K562 (cell line): ENCODE measurements around the gene SLC40A1. TPM values are rescaled to one million over a fixed set of nuclear protein-coding genes. Genes with fewer than 3 reads are reported as not detected.

ENCODE experiments used
- ATAC-seq: fragments of 200-7000 bp; cut with Tn5 transposase; 3 replicates; pipeline ENCODE4 v1.9.1; 2020; ENCODE audit warnings: moderate library complexity
- BruUV-seq: library from RNA; stranded (reverse); fragments of 400-500 nt; replicated peaks from 2 replicates; lab custom pipeline; 2021; lab: Mats Ljungman, UMichigan
- CTCF ChIA-PET: fragments of 300-600 bp; formaldehyde crosslinking; extraction: SDS; loops from one replicate; lab custom pipeline; 2021; ENCODE audit warnings: low intra/inter-chr PET ratio; lab: Yijun Ruan, JAX
- POLR2A ChIA-PET: fragments of 300-600, 350-650 bp; sonication (Branson Sonifier 250); formaldehyde crosslinking; extraction: SDS; loops from one replicate; lab custom pipeline; 2021; ENCODE audit warnings: antibody characterized with exemption, inconsistent platforms; lab: Yijun Ruan, JAX
- DNase-seq, 4 experiments: peaks; one replicate each; pipeline versions ENCODE4 v3.0.0 to v3.0.0-alpha.2; 2011 to 2018; ENCODE audit warnings: low spot score in 3 of 4, mixed read lengths in 3 of 4; ENCODE audit errors: extremely low read depth in 1 of 4
- FAIRE-seq: peaks from 2 replicates; lab custom pipeline; 2011; peaks lifted over from hg19 to GRCh38; lab: Jason Lieb, UNC
- H2AFZ ChIP-seq: 2 replicates; pipeline ENCODE4 v1.6.0; 2011; ENCODE audit warnings: low read depth, low read length, control low read depth, inconsistent platforms
- H3K27ac ChIP-seq: fragments of 200-600 bp; 3 replicates; pipeline ENCODE4 v1.8.0; 2011; ENCODE audit warnings: low read depth, mild to moderate bottlenecking, control low read depth, inconsistent platforms, low read length, moderate library complexity, mixed read lengths; ENCODE audit errors: extremely low read depth
- H3K27me3 ChIP-seq, 2 experiments: fragments of 300-600 bp in 1 of 2; 2 replicates in 1 of 2; 3 replicates in 1 of 2; pipeline versions ENCODE4 v1.6.0 to v1.8.0; 2011; ENCODE audit warnings: inconsistent platforms in 2 of 2, low read length in 2 of 2, mild to moderate bottlenecking in 1 of 2, mixed read lengths in 1 of 2, moderate library complexity in 1 of 2; ENCODE audit not compliant: control insufficient read depth in 2 of 2, insufficient read depth in 2 of 2
- H3K36me3 ChIP-seq: fragments of 300-600 bp; 3 replicates; pipeline ENCODE4 v1.8.0; 2011; ENCODE audit warnings: mild to moderate bottlenecking, low read length, inconsistent platforms; ENCODE audit not compliant: control insufficient read depth, insufficient read depth
- H3K4me1 ChIP-seq, 2 experiments: fragments of 200-600 bp in 1 of 2; replicated peaks in 1 of 2; 2 replicates in 1 of 2; 3 replicates in 1 of 2; pipeline versions ENCODE4 v1.5.1 to v1.8.0; 2011; ENCODE audit warnings: inconsistent platforms in 2 of 2, low read length in 2 of 2, mild to moderate bottlenecking in 1 of 2, mixed read lengths in 1 of 2, moderate library complexity in 1 of 2; ENCODE audit not compliant: control insufficient read depth in 2 of 2, insufficient read depth in 2 of 2
- H3K4me2 ChIP-seq: 2 replicates; pipeline ENCODE4 v1.6.1; 2011; ENCODE audit warnings: low read length, control low read depth, inconsistent platforms, mixed read lengths; ENCODE audit not compliant: insufficient read depth
- H3K4me3 ChIP-seq: fragments of 200-600 bp; sonication (generic), shearing (Covaris generic); 2 replicates; pipeline ENCODE4 v1.5.1; 2016; ENCODE audit warnings: control low read depth, inconsistent platforms
- H3K79me2 ChIP-seq: fragments of 200-600 bp; 3 replicates; pipeline ENCODE4 v1.8.0; 2011; ENCODE audit warnings: low read length, inconsistent platforms; ENCODE audit not compliant: control insufficient read depth, insufficient read depth
- H3K9ac ChIP-seq, 2 experiments: 2 replicates each; pipeline versions ENCODE4 v1.6.0 to v1.6.1; 2011; ENCODE audit warnings: low read depth in 2 of 2, low read length in 2 of 2, control low read depth in 1 of 2, inconsistent platforms in 1 of 2, mild to moderate bottlenecking in 1 of 2, mixed read lengths in 1 of 2; ENCODE audit not compliant: insufficient read depth in 1 of 2
- H3K9me1 ChIP-seq: one replicate; pipeline ENCODE4 v1.6.0; 2011; ENCODE audit warnings: inconsistent platforms, mild to moderate bottlenecking, low read length, moderate library complexity; ENCODE audit not compliant: control insufficient read depth, insufficient read depth
- H3K9me3 ChIP-seq: replicated peaks from 2 replicates; pipeline ENCODE4 v1.5.1; 2011; ENCODE audit warnings: low read depth, low read length, inconsistent platforms; ENCODE audit not compliant: control insufficient read depth, insufficient read depth
- H4K20me1 ChIP-seq: replicated peaks from 2 replicates; pipeline ENCODE4 v1.6.1; 2011; ENCODE audit warnings: low read length, inconsistent platforms, mixed read lengths; ENCODE audit not compliant: control insufficient read depth, insufficient read depth
- ARID1B ChIP-seq: fragments of 450-650 bp; IDR thresholded peaks from 2 replicates; pipeline ENCODE4 v1.6.1; 2016; ENCODE audit warnings: antibody characterized with exemption, mild to moderate bottlenecking, inconsistent platforms
- DIDO1 ChIP-seq: fragments of 450-650 bp; IDR thresholded peaks from 2 replicates; pipeline ENCODE4 v1.6.1; 2016; ENCODE audit warnings: low read depth, missing biosample characterization, missing genetic modification characterization
- HMBOX1 ChIP-seq: sonication (generic); IDR thresholded peaks from 2 replicates; pipeline ENCODE4 v1.6.1; 2016
- ILK ChIP-seq: fragments of 450-650 bp; IDR thresholded peaks from 2 replicates; pipeline ENCODE4 v1.6.1; 2016; ENCODE audit warnings: missing genetic modification characterization, low read depth, mild to moderate bottlenecking, missing compliant biosample characterization, moderate library complexity, borderline replicate concordance
- JUND ChIP-seq, 2 experiments: IDR thresholded peaks; 2 replicates in 1 of 2; 3 replicates in 1 of 2; pipeline ENCODE4 v1.6.1; 2011; ENCODE audit warnings: borderline replicate concordance in 2 of 2, low read depth in 2 of 2, low read length in 2 of 2, improper control_type of control experiment in 1 of 2, missing biosample characterization in 1 of 2, missing genetic modification characterization in 1 of 2, missing genetic modification reagents in 1 of 2
- MAFF ChIP-seq: IDR thresholded peaks from 2 replicates; pipeline ENCODE4 v1.6.1; 2012; ENCODE audit warnings: low read length, improper control_type of control experiment
- NFE2L1 ChIP-seq: fragments of 450-650 bp; IDR thresholded peaks from 2 replicates; pipeline ENCODE4 v1.6.1; 2016; ENCODE audit warnings: missing genetic modification characterization, low read depth, mild to moderate bottlenecking, missing compliant biosample characterization, moderate library complexity, borderline replicate concordance
- RUNX1 ChIP-seq: sonication (generic); IDR thresholded peaks from 2 replicates; pipeline ENCODE4 v1.6.1; 2016; ENCODE audit warnings: antibody characterized with exemption, low read depth
- ZNF197 ChIP-seq: fragments of 200-800 bp; sonication (Bioruptor generic); IDR thresholded peaks from 2 replicates; pipeline ENCODE4 v1.6.1; 2016; ENCODE audit warnings: low read depth, missing genetic modification characterization, missing compliant biosample characterization
- ZNF609 ChIP-seq: sonication (generic); formaldehyde crosslinking; IDR thresholded peaks from 2 replicates; pipeline ENCODE4 v1.8.1; 2023; ENCODE audit warnings: missing genetic modification reagents, mild to moderate bottlenecking, borderline replicate concordance
- WGBS: fragments of 100-300 bp; shearing (Covaris generic); methylation state at CpG from one replicate; pipeline ENCODE4 v1.1.6; 2016; ENCODE audit warnings: low coverage, mixed read lengths; ENCODE audit not compliant: insufficient coverage; ENCODE audit errors: missing lambda C conversion rate; 5-methylcytosine and 5-hydroxymethylcytosine counted together
- in situ Hi-C: fragments of 300-500 bp; cut with MboI; formaldehyde crosslinking; loops from 4 replicates; pipeline ENCODE4 v1.15.0; 2018; ENCODE audit warnings: inconsistent platforms, mixed read lengths
- intact Hi-C: fragments of 100-400 bp; cut with micrococcal nuclease; formaldehyde crosslinking; loops from 2 replicates; pipeline ENCODE4 v1.14.2; 2022
- polyA plus RNA-seq, 8 experiments: library from polyadenylated mRNA; depleted of rRNA in 4 of 8; stranded (reverse) in 5 of 8; unstranded in 3 of 8; fragments of >200 nt; fragmentation: Nextera tagmentation in 2 of 8; fragmentation: Illumina TruSeq in 1 of 8; extraction: Ambion mirVana in 2 of 8; extraction: Trizol in 1 of 8; gene quantifications; 2 replicates each; pipeline versions ENCODE4 v1.2.1 to v1.2.3, GENCODE V29; 2011 to 2014; ENCODE audit warnings: inconsistent platforms in 1 of 8, missing spikeins in 1 of 8
- total RNA-seq, 7 experiments: library from RNA; depleted of rRNA in 6 of 7; stranded (reverse); fragments of >200 nt in 6 of 7; fragmentation: Illumina TruSeq in 2 of 7; extraction: Trizol in 2 of 7; gene quantifications; 2 replicates each; pipeline versions ENCODE4 v1.2.1 to v1.2.3, GENCODE V29; 2011 to 2021; ENCODE audit warnings: low replicate concordance in 1 of 7

Gene SLC40A1
- total and polyA plus RNA-seq, 9 of the 15 experiments (the other 6 are each of a cell fraction or from before 2014, with no cell fraction given): 42.2 to 95.9 (median 54.9) TPM

GRCh38 chr2:189549449-189549832 is 31.1 kb downstream of the SLC40A1 start (continued):
- TF ChIP-seq ZNF609 (CRISPR knock-in tag): no peak
- TF ChIP-seq DIDO1 (tag): no peak
- TF ChIP-seq RUNX1: no peak

DNA sequence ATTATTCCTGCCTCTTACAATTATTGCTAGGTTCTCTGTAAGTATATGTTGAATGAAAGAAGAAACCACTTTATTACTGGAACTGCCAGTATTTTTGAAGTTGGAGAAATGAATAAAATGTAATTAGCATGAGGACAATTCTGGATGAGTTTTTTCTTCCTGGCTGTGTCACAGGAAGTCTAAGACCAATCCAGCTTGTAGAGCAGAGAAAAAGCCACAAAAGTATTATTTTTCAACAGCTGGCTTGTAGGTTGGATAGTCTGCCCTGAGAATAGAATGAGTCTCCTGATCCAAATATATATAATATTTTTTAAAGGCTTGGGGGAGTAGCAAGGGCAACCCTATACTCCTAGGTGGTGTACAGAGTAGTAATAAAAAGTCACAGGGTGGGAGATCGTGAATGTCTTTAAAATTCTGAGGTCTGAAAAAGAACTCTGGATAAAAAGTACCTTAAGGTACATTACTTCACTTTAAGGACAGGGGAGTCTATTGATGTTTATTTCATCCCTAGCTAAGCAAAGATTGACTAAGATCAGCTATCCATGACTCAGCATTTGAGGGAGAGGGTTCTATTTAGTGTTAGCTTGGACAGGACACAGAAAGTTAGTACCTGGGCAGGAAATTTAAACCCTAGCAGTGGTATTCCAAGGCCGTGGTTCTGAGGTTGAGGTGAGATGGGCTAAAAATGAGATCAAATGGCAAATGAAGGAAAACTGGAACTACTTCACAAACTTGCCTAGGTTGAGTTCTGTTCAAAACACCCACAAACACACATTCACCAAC is 31.7 kb downstream of the SLC40A1 start:
- H4K20me1 ChIP-seq: no peaks in the 10 kb centered on the region
- in situ Hi-C loops (no loop called here), intact Hi-C loops (no loop called here)
- no peaks in the 10 kb centered on the region for H3K27me3 ChIP-seq
- peak overlapping the region; percentile 69 for H2AFZ ChIP-seq
- H3K4me3 ChIP-seq: no peak overlapping the region
- 0% methylated on average over 2 of the region's 2 CpGs for WGBS
- ATAC-seq: peak; percentile 80
- peak; percentile 85 for FAIRE-seq
- H3K4me1 ChIP-seq: peaks cover 0 to 18% of the 10 kb centered on the region in 2 experiments; a peak in 4 of 5 replicates
- ChIA-PET CTCF (no interaction called here), POLR2A (interaction anchor here (0.7 to 1.3 kb wide), 2 partner anchors 32 to 42 kb away, joined by 3 read pairs; partner anchors contain the start of gene SLC40A1)
- no TSS peak for BruUV-seq
- H3K27ac ChIP-seq: peak overlapping the region; percentile 70
- no peaks in the 10 kb centered on the region for H3K9me3 ChIP-seq
- peak overlapping the region in 1 of 2 experiments; percentile 48; a peak in 1 of 4 replicates for H3K9ac ChIP-seq
- peak; percentile 11 to 52 (median 26) for DNase-seq
- H3K36me3 ChIP-seq: no peaks in the 10 kb centered on the region
- no peaks in the 10 kb centered on the region for H3K9me1 ChIP-seq
- no peak overlapping the region for H3K4me2 ChIP-seq
- H3K79me2 ChIP-seq: no peaks in the 10 kb centered on the region
- TF ChIP-seq NFE2L1 (tag) (peak; percentile 88), JUND (IDR thresholded peaks at IDR 0.05; ENCODE audit: borderline replicate concordance, low read depth, low read length) (no peak), JUND (tag; IDR thresholded peaks at IDR 0.05; ENCODE audit: borderline replicate concordance, low read depth, low read length) (peak; percentile 38; the same call in 1 of the 3 replicates), HMBOX1 (no peak), ARID1B (peak; percentile 33; the same call in 1 of the 2 replicates), ZNF197 (CRISPR knock-in tag) (no peak), MAFF (peak; percentile 91), ILK (tag) (no peak)
